Stomach (tissue), 9 donors: ENCODE results near the gene SP110. TPM values are rescaled to one million over a fixed set of nuclear protein-coding genes. Genes with fewer than 3 reads are reported as not detected.

ENCODE experiments used
- DNase-seq, 2 donors: peaks; one replicate each; pipeline versions ENCODE4 v3.0.0 to v3.0.0-alpha.2; 2013 to 2019
- H3K27ac ChIP-seq, 5 donors: fragments of 200-600 bp in 4 of 5; sonication (generic) in 4 of 5; one replicate each; pipeline ENCODE4 v1.5.1; 2013 to 2019; ENCODE audit warnings: mild to moderate bottlenecking in 1 of 5, moderate library complexity in 1 of 5
- H3K27me3 ChIP-seq, 3 donors: fragments of 200-600 bp; sonication (generic); one replicate each; pipeline ENCODE4 v1.5.1; 2017 to 2019; ENCODE audit warnings: mixed run types in 1 of 3
- H3K36me3 ChIP-seq, 4 donors: fragments of 200-600 bp; sonication (generic); 1 replicate in 3 of 4; 2 replicates in 1 of 4; pipeline ENCODE4 v1.5.1; 2016 to 2019
- H3K4me1 ChIP-seq, 4 donors: fragments of 200-600 bp; sonication (generic); one replicate each; pipeline ENCODE4 v1.5.1; 2016 to 2019
- H3K4me3 ChIP-seq, 4 donors: fragments of 200-600 bp; sonication (generic) in 3 of 4; one replicate each; pipeline ENCODE4 v1.5.1; 2016 to 2019; ENCODE audit warnings: mild to moderate bottlenecking in 1 of 4
- H3K9me3 ChIP-seq, 4 donors: fragments of 200-600 bp; sonication (generic); one replicate each; pipeline ENCODE4 v1.5.1; 2016 to 2019
- CTCF ChIP-seq, 7 experiments: fragments of 450-650 bp in 4 of 7; fragments of 200-600 bp in 3 of 7; sonication (generic) in 3 of 7; IDR thresholded peaks; one replicate each; pipeline ENCODE4 v1.5.1; 2016 to 2019; ENCODE audit warnings: antibody characterized with exemption in 7 of 7, control low read depth in 2 of 7, mild to moderate bottlenecking in 1 of 7
- EP300 ChIP-seq: sonication (generic); formaldehyde crosslinking; IDR thresholded peaks from one replicate; pipeline ENCODE4 v1.6.1; 2017; ENCODE audit warnings: antibody characterized with exemption
- POLR2A ChIP-seq, 4 donors: fragments of 450-650 bp; IDR thresholded peaks; one replicate each; pipeline ENCODE4 v1.6.1; 2016; ENCODE audit warnings: antibody characterized with exemption in 4 of 4, control low read depth in 2 of 4, mild to moderate bottlenecking in 1 of 4, moderate library complexity in 1 of 4
- POLR2AphosphoS5 ChIP-seq, 3 donors: sonication (generic); formaldehyde crosslinking; IDR thresholded peaks; one replicate each; pipeline ENCODE4 v1.6.1; 2016; ENCODE audit warnings: antibody characterized with exemption in 3 of 3
- WGBS, 5 donors: extraction: QIAGEN DNeasy Blood & Tissue Kit in 3 of 5; methylation state at CpG; one replicate each; pipeline versions ENCODE4 v1.1.5 to v1.1.7; 2013 to 2018; 5-methylcytosine and 5-hydroxymethylcytosine counted together
- intact Hi-C: fragments of 100-400 bp; cut with DNase I; formaldehyde crosslinking; loops from one replicate; pipeline ENCODE4 v1.15.1; 2023; ENCODE audit warnings: low total_unique reads
- polyA plus RNA-seq, 3 donors: library from polyadenylated mRNA; stranded (reverse); fragments of 200-250 nt; gene quantifications; one replicate each; pipeline ENCODE4 v1.2.3, GENCODE V29; 2013
- total RNA-seq, 5 donors: library from RNA; depleted of rRNA; stranded (reverse); fragments of >200 nt; gene quantifications; one replicate each; pipeline versions ENCODE4 v1.1.0 to v1.2.3, GENCODE V29; 2014 to 2016
- donor health status: healthy with polysubstance abuse.
- donor health status: Bipolar disorder and iron deficiency.
- donor health status: healthy.

The SP110 gene
- total and polyA plus RNA-seq, 8 donors = 4.6 to 40.4 (median 14.1) TPM

DNA sequence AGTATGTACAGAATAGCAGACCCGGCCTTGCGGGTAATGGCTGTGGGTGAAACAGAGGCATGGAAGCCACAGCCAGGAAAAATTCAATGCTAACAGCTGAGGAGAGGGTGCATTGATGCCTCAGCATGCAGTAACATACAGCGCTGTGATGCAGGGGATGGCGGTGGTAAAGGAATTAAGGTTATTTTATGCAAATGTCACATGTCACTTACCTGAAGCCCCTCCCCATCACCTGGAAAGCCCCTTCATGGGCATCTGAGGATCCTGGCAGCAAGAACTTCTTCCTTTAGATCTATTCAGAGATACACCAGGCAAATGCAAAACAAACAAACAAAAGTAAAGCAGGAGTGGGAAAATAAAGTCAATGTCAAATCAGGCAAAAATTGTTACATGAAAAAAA is 1.7 kb upstream of the SP110 start:
- TF ChIP-seq CTCF (IDR thresholded peaks at IDR 0.05) = no peak
- no peak for TF ChIP-seq POLR2AphosphoS5 (IDR thresholded peaks at IDR 0.05)
- Histone ChIP-seq H3K27me3 (no peaks in the 10 kb centered on the region), H3K36me3 (peaks cover 0 to 4% (median 4%) of the 10 kb centered on the region in 4 donors), H3K4me1 (peaks cover 14 to 27% (median 22%) of the 10 kb centered on the region in 4 donors), H3K9me3 (no peaks in the 10 kb centered on the region), H3K4me3 (no peak overlapping the region), H3K27ac (no peak overlapping the region)
- intact Hi-C loops = no loop called here
- no peak for DNase-seq
- 95 to 100% (median 98%) methylated on average over 4 of the region's 4 CpGs for WGBS, 5 donors

- WGBS, 5 donors = 92 to 100% (median 95%) methylated on average over 1 of the region's 1 CpG
Observed at GRCh38 chr2:230220347-230220969, 674 bp upstream of the SP110 start.

DNA sequence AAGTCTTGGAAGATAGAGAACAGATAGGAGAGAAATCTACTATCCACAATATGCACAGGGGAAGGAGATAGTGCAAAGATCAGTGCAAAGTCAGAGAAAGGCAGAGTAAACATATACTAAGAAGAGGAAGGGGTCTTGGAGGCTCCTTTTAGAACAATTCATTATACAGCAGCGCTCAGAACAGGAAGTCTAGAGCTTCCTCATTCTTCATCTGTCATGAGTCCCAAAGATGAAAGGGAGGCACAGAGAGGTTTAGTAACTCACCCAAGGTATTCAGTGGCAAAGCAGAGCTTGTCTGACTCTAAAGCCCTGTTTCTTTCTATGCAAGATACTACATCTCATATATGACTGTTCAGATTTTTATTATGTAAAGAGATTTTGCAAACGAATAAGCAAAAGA is 1.4 kb downstream of the SP110 start:
- Histone ChIP-seq H3K4me3 (peak overlapping the region; percentile 59 to 70 (median 62)), H3K4me1 (peaks cover 14 to 27% (median 22%) of the 10 kb centered on the region in 4 donors), H3K27me3 (no peaks in the 10 kb centered on the region), H3K27ac (peak overlapping the region in 2 of 5 donors; percentile 88 to 90), H3K36me3 (peaks cover 12 to 35% (median 34%) of the 10 kb centered on the region in 4 donors), H3K9me3 (no peaks in the 10 kb centered on the region)
- DNase-seq = peak in 1 of 2 donors; percentile 36
- intact Hi-C loops = no loop called here
- WGBS, 5 donors = 35 to 54% (median 46%) methylated on average over 2 of the region's 2 CpGs
- TF ChIP-seq CTCF (IDR thresholded peaks at IDR 0.05) = no peak
- TF ChIP-seq POLR2AphosphoS5 (IDR thresholded peaks at IDR 0.05) = no peak
- no peak for TF ChIP-seq EP300
- no peak for TF ChIP-seq POLR2A (IDR thresholded peaks at IDR 0.05)

More at GRCh38 chr2:230220347-230220969, 674 bp upstream of the SP110 start:
- H3K9me3 ChIP-seq = no peaks in the 10 kb centered on the region
- peak overlapping the region; percentile 60 to 90 (median 83) for H3K27ac ChIP-seq
- peak overlapping the region; percentile 59 to 70 (median 62) for H3K4me3 ChIP-seq
- H3K4me1 ChIP-seq = peaks cover 14 to 27% (median 22%) of the 10 kb centered on the region in 4 donors
- peaks cover 0 to 15% (median 14%) of the 10 kb centered on the region in 4 donors for H3K36me3 ChIP-seq
- TF ChIP-seq POLR2A (IDR thresholded peaks at IDR 0.05) (no peak), POLR2AphosphoS5 (IDR thresholded peaks at IDR 0.05) (no peak), CTCF (IDR thresholded peaks at IDR 0.05) (no peak), EP300 (no peak)
- no peaks in the 10 kb centered on the region for H3K27me3 ChIP-seq
- no peak for DNase-seq
- intact Hi-C loops = no loop called here

DNA sequence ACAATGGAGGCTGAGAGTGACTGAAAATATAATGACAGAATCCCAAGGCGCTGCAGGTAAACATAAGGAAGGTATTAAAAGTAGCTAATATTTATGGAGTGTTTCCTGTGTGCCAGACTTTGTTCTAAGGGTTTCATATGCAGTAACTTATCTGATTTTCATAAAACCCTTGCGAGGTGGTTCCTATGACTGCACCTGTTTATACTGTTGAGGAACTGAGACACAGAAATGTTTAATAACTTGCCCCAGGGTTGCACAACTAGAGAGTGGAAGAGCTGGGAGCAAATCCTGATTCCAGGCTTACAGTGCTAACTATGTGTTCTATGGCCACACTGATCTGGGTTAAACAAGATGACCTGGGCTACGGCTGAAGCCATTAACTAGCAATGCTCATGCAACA is 2.4 kb downstream of the SP110 start:
- no peak for DNase-seq
- Histone ChIP-seq H3K4me3 (peak overlapping the region in 1 of 4 donors; percentile 70), H3K27ac (no peak overlapping the region)

More for the DNA sequence above, 2.4 kb downstream of the SP110 start:
- intact Hi-C loops = no loop called here
- WGBS, 5 donors = 73 to 87% (median 83%) methylated on average over 3 of the region's 3 CpGs
- peaks cover 22 to 45% (median 44%) of the 10 kb centered on the region in 4 donors for H3K36me3 ChIP-seq
- no peak for TF ChIP-seq POLR2A (IDR thresholded peaks at IDR 0.05)
- no peak for TF ChIP-seq POLR2AphosphoS5 (IDR thresholded peaks at IDR 0.05)
- no peak for TF ChIP-seq EP300
- no peak for TF ChIP-seq CTCF (IDR thresholded peaks at IDR 0.05)
- no peaks in the 10 kb centered on the region for H3K9me3 ChIP-seq
- H3K27me3 ChIP-seq = no peaks in the 10 kb centered on the region
- H3K4me1 ChIP-seq = peaks cover 14 to 27% (median 22%) of the 10 kb centered on the region in 4 donors
